Osteocyte (in vitro differentiated cells): ENCODE data around the gene INPP5D. TPM values are rescaled to one million over a fixed set of nuclear protein-coding genes. Genes with fewer than 3 reads are reported as not detected.

ENCODE experiments used
- DNase-seq: peaks from one replicate; pipeline ENCODE4 v3.0.0; 2021; ENCODE audit warnings: mixed read lengths; ENCODE audit not compliant: unreplicated experiment; ENCODE audit errors: extremely low spot score
- H3K27ac Mint-ChIP-seq: one replicate; pipeline ENCODE4 v1.8.0; 2021; ENCODE audit warnings: mild to moderate bottlenecking, mixed read lengths; ENCODE audit not compliant: unreplicated experiment
- H3K27me3 Mint-ChIP-seq: one replicate; pipeline ENCODE4 v1.8.0; 2021; ENCODE audit warnings: mixed read lengths; ENCODE audit not compliant: unreplicated experiment
- H3K36me3 Mint-ChIP-seq: one replicate; pipeline ENCODE4 v1.8.0; 2021; ENCODE audit warnings: mixed read lengths; ENCODE audit not compliant: unreplicated experiment
- H3K4me1 Mint-ChIP-seq: one replicate; pipeline ENCODE4 v1.8.0; 2021; ENCODE audit warnings: mixed read lengths; ENCODE audit not compliant: unreplicated experiment
- H3K4me3 Mint-ChIP-seq: one replicate; pipeline ENCODE4 v1.8.0; 2021; ENCODE audit warnings: mild to moderate bottlenecking, moderate library complexity, mixed read lengths; ENCODE audit not compliant: unreplicated experiment
- H3K9me3 Mint-ChIP-seq: one replicate; pipeline ENCODE4 v1.8.0; 2021; ENCODE audit warnings: mixed read lengths; ENCODE audit not compliant: unreplicated experiment
- total RNA-seq: library from RNA; stranded (reverse); gene quantifications from 2 replicates; pipeline ENCODE4 v1.2.1, GENCODE V29; 2021
- TF ChIP-seq, protein P1 (sequence below): fragments of 200-600 bp; sonication (generic); IDR thresholded peaks from 2 replicates; pipeline ENCODE4 v1.5.0; 2021; ENCODE audit warnings: antibody characterized with exemption, mild to moderate bottlenecking, moderate library complexity

The INPP5D gene
- total RNA-seq, 1 donor from 2014 or later, result 0.40 TPM

DNA sequence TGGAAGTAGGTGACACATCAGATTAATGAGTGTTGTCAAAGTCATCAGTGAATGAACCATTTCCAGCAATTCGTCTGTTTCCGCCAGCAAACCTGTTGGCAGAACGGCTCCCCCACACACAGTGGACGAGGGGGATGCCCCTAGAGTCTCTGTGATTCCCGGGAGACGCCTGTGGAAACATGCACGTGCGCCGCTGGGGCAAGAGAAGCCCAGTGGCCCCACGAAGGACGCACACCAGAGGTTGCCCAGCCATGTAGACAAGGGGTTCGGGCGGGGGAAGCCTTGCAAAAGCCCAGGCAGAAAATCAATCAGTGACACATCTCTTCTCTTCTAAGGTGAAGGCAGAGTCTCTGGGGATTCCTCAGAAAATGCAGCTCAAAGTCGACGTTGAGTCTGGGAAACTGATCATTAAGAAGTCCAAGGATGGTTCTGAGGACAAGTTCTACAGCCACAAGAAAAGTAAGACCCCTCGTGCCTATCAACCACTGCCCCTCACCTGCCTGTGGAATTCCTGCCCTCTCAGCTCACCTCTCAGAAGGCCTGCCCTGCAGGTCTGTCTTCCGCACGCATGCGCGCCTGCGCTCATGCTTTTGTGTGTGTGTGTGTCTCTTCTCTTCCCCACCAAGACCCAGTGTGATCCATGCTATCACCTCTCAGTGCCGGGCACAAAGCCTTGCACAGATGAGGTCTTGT is 87.1 kb downstream of the INPP5D start:
- no peak for DNase-seq
- Mint-ChIP-seq H3K9me3 (no peaks in the 10 kb centered on the region), H3K27ac (no peak overlapping the region), H3K27me3 (peaks cover 57% of the 10 kb centered on the region), H3K4me1 (no peaks in the 10 kb centered on the region), H3K36me3 (no peaks in the 10 kb centered on the region), H3K4me3 (no peak overlapping the region)
- TF ChIP-seq, protein P1, sequence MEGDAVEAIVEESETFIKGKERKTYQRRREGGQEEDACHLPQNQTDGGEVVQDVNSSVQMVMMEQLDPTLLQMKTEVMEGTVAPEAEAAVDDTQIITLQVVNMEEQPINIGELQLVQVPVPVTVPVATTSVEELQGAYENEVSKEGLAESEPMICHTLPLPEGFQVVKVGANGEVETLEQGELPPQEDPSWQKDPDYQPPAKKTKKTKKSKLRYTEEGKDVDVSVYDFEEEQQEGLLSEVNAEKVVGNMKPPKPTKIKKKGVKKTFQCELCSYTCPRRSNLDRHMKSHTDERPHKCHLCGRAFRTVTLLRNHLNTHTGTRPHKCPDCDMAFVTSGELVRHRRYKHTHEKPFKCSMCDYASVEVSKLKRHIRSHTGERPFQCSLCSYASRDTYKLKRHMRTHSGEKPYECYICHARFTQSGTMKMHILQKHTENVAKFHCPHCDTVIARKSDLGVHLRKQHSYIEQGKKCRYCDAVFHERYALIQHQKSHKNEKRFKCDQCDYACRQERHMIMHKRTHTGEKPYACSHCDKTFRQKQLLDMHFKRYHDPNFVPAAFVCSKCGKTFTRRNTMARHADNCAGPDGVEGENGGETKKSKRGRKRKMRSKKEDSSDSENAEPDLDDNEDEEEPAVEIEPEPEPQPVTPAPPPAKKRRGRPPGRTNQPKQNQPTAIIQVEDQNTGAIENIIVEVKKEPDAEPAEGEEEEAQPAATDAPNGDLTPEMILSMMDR, result no peak

DNA sequence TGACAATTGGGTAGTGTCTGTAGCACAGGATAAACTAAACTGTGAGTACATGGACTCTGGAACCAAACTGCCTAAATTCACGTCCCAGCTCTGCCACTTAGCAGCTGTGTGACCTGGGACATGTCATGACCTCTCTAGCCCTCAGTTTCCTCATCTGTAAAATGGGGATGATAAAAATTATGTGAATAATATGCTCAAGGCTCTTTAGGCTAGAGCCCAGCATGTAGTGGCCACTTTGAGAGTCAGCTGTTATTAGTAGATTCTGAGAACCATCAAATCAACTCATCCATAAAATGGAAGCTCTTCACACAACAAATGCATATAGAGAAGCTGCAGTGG is 87.7 kb downstream of the INPP5D start:
- Mint-ChIP-seq H3K9me3 (no peaks in the 10 kb centered on the region), H3K4me1 (no peaks in the 10 kb centered on the region), H3K36me3 (no peaks in the 10 kb centered on the region), H3K27ac (no peak overlapping the region), H3K27me3 (peaks cover 57% of the 10 kb centered on the region), H3K4me3 (no peak overlapping the region)
- TF ChIP-seq, protein P1, result no peak
- DNase-seq, result no peak

DNA sequence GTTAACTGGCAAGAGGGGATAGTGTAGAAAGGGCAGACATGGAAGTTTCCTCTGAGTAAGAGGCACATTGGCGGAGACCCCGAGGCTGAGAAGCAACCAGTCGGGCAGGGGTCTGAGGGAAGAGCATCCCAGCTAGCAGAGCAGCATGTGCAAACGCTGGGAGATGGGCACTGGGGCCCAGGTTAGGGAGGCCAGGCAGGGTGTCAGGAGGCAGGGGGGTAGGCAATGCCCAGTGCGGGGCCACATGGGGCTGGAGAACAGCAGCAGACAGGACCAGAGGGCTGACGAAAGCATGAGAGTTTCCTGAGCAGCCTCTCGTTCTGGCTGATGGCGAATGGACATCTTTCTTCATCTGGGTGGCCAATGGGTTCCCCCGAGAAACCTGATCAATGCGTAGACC is 88.2 kb downstream of the INPP5D start:
- Mint-ChIP-seq H3K4me1 (no peaks in the 10 kb centered on the region), H3K27ac (no peak overlapping the region), H3K27me3 (peaks cover 56% of the 10 kb centered on the region), H3K9me3 (no peaks in the 10 kb centered on the region), H3K4me3 (no peak overlapping the region), H3K36me3 (no peaks in the 10 kb centered on the region)
- TF ChIP-seq, protein P1, result no peak
- DNase-seq, result no peak

DNA sequence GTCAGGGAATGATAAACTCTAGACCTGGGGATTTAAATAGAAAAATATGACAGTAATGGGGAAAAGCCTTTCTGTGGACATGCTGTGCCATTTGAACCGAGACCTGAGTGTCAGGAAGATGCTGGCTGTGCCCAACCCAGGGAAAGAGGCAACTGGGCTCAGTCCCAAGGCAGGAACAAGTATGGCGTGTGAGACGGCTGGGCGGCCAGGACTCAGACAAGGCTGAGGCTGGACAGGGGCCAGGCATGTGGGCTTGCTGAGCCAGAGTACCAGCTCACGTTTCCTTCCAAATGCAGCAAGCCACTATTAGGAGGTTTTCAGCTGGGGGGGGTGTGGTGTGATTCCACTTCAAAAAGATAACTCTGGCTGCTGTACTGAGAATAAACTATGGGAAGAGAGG is 92.4 kb downstream of the INPP5D start:
- Mint-ChIP-seq H3K36me3 (no peaks in the 10 kb centered on the region), H3K27ac (no peak overlapping the region), H3K4me1 (no peaks in the 10 kb centered on the region), H3K27me3 (peaks cover 36% of the 10 kb centered on the region), H3K9me3 (no peaks in the 10 kb centered on the region), H3K4me3 (no peak overlapping the region)
- DNase-seq, result no peak
- TF ChIP-seq, protein P1, result no peak

DNA sequence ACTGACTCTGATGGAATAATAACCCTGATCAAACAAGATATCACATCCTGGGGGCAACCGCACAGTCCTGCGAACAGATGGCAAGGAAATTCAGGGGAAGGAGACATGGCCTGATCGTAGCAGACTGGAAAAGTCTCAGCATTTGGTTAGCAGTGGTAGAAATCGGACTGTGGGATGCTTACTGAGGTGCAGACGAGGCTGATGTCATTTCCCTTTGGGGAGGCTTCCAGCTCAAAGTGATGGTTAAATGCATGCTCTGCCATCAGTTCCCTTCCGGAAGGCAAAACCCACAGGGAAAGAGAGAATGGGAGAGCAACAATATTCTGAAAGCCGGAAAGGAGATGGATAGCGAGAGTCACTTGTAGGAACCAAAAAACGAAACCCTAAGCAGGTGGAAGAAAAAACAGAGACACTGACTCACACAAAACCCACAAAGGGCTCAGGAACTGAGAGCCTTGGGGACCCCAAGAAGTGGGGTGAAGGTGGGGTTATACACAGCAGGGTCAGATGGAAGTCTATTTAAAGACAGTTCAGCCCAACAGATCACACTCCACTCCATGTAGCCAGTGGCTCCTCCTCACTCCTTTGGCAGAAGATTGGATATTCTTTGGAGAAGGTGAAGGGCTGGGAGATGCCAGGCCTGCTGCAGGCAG is 93.1 kb downstream of the INPP5D start:
- Mint-ChIP-seq H3K4me1 (no peaks in the 10 kb centered on the region), H3K36me3 (no peaks in the 10 kb centered on the region), H3K4me3 (no peak overlapping the region), H3K27ac (no peak overlapping the region), H3K27me3 (peaks cover 36% of the 10 kb centered on the region), H3K9me3 (no peaks in the 10 kb centered on the region)
- TF ChIP-seq, protein P1, result no peak
- DNase-seq, result no peak
